ENCODE results near the gene DGUOK.
"Not testable (repeated sequence)": the region's sequence is repeated elsewhere in the genome, so short reads cannot be mapped to it uniquely, and the experiment has no call there.

The DGUOK gene

GRCh38 chr2:73902284-73902683 is 24.4 kb upstream of the DGUOK start:
- TF ChIP-seq, protein P1, sequence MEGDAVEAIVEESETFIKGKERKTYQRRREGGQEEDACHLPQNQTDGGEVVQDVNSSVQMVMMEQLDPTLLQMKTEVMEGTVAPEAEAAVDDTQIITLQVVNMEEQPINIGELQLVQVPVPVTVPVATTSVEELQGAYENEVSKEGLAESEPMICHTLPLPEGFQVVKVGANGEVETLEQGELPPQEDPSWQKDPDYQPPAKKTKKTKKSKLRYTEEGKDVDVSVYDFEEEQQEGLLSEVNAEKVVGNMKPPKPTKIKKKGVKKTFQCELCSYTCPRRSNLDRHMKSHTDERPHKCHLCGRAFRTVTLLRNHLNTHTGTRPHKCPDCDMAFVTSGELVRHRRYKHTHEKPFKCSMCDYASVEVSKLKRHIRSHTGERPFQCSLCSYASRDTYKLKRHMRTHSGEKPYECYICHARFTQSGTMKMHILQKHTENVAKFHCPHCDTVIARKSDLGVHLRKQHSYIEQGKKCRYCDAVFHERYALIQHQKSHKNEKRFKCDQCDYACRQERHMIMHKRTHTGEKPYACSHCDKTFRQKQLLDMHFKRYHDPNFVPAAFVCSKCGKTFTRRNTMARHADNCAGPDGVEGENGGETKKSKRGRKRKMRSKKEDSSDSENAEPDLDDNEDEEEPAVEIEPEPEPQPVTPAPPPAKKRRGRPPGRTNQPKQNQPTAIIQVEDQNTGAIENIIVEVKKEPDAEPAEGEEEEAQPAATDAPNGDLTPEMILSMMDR (IDR thresholded peaks at IDR 0.05; ENCODE audit: insufficient read depth, low read depth, low read length, missing control alignments) = no peak
- no peak overlapping the region for H3K4me3 ChIP-seq (ENCODE audit: low read length)
- no peak for DNase-seq (ENCODE audit: low read depth)

DNA sequence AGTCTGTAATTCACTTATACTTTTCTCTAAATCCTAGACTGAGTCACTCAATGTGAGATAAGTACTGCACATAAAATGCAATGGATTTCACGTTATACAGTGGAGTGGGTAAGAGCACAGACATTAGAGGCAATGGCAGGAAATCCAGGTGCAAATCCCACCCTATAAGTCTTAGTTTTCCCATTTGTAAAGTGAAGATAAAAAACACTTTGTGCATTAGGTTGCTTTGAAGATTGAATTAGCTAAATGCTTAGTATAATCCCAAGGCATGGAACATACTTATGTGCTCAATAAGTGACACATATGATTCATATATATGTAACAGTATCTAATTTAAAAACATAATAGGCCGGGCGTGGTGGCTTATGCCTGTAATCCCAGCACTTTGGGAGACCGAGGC is 23.4 kb upstream of the DGUOK start:
- TF ChIP-seq, protein P1 (IDR thresholded peaks at IDR 0.05; ENCODE audit: insufficient read depth, low read depth, low read length, missing control alignments) = no peak
- DNase-seq (ENCODE audit: low read depth) = no peak
- H3K4me3 ChIP-seq (ENCODE audit: low read length) = no peak overlapping the region

GRCh38 chr2:73903949-73904613 is 22.6 kb upstream of the DGUOK start:
- not testable (repeated sequence) for DNase-seq (ENCODE audit: low read depth); H3K4me3 ChIP-seq (ENCODE audit: low read length)

DNA sequence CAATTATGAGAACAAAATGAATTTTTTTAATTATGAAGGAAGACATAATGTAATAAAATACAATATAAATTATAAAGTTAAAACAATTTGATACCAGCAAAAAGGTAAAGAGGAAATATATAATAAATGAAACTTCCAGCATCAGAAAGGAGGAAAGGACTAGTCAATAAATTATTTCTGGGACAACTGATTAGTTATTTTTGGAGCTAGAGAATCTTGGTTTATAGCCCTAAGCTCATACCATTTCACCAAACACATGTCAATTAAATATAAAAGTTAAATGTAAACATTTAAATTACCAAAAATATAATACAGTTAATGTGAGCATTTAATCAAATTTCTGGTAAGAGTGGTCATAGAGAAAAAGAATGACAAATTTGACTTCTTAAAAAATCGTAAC is 21.7 kb upstream of the DGUOK start:
- TF ChIP-seq, protein P1 (IDR thresholded peaks at IDR 0.05; ENCODE audit: insufficient read depth, low read depth, low read length, missing control alignments) = no peak
- no peak for DNase-seq (ENCODE audit: low read depth)
- no peak overlapping the region for H3K4me3 ChIP-seq (ENCODE audit: low read length)

DNA sequence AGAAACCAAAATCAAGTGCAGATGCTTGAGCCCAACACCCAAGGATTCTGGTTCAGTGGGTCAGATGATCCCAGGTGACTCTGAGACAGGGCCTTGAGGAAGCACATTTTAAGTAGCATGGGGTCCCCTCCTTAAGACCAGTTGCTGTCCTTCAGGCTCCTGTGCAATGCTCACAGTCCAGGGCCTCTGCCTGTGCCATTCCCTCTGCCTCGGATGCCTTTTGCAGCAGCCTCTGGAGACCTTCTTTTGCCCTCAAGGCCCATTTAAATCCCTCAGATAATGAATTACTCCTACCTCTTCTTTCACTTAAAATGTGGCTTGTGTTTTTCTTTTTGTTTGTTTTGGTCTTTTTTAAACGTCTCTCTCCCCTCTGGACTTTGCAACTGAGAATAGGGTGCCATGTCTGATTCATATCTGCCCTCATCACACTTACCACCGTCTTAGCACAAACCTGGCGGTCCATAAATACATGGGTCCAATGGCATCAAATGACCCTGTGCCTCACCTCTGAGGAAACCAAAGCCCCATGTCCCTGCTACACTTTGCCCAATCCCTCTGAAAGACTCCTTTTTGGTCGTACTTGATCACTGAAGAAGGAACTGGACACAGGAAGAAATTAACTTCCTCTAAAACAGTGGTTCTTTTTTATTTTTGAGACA is 19.7 kb upstream of the DGUOK start:
- DNase-seq (ENCODE audit: low read depth) = no peak
- no peak overlapping the region for H3K4me3 ChIP-seq (ENCODE audit: low read length)
- TF ChIP-seq, protein P1 (IDR thresholded peaks at IDR 0.05; ENCODE audit: insufficient read depth, low read depth, low read length, missing control alignments) = no peak

- no peak overlapping the region for H3K4me3 ChIP-seq (ENCODE audit: low read length)
- TF ChIP-seq, protein P1 (IDR thresholded peaks at IDR 0.05; ENCODE audit: insufficient read depth, low read depth, low read length, missing control alignments) = peak; percentile 21
- peak; percentile 43 for DNase-seq (ENCODE audit: low read depth)
Measured at GRCh38 chr2:73907840-73908452, 18.7 kb upstream of the DGUOK start.

DNA sequence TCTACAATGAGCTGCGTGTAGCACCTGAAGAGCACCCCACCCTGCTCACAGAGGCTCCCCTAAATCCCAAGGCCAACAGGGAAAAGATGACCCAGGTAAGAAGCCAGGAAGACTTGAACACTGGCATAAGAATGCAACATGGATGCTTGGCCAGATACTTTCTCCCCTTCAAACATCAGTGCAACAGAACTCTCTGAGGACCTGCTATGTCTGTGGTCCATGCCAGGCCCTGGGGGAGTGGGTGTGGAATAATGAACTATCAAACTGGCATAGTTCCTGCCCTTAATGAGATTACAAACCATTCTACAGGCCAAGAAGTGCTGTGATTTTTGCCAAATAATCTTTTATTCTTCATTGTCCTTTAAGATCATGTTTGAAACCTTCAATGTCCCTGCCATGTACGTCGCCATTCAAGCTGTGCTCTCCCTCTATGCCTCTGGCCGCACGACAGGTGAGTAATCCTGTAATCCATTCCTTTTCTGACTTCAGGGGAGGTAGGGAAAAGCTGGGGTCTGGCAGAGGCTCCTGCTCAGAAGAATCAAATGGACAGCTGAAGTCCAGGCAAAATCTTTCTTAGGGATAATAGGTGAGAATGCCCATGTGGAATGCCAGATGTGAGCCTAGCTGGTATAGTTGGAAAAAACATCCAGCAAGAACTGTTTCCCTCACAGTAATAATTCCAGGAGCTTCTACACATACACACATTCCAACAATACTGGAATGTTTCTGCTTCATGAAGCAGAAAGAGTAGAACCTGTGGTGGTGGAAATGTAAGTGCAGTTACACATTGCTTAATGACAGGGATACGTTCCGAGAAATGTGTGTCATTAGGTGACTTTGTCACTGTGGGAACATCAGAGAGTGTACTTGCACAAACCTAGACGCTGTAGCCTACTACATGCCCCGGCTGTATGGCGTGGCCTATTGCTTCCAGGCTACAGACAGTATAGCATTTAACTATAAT is 17.7 kb upstream of the DGUOK start:
- no peak overlapping the region for H3K4me3 ChIP-seq (ENCODE audit: low read length)
- TF ChIP-seq, protein P1 (IDR thresholded peaks at IDR 0.05; ENCODE audit: insufficient read depth, low read depth, low read length, missing control alignments) = no peak
- DNase-seq (ENCODE audit: low read depth) = no peak

All from epithelial cell of esophagus (primary cell).